Thyroid gland (tissue), 4 donors: Measurements from ENCODE around the gene IFI44.

Experiments
- CTCF ChIP-seq, 6 experiments: fragments of 200-600 bp in 3 of 6; fragments of 450-650 bp in 3 of 6; sonication (generic) in 3 of 6; IDR thresholded peaks; one replicate each; pipeline ENCODE4 v1.5.1; 2016 to 2019; ENCODE audit warnings: antibody characterized with exemption in 6 of 6, mild to moderate bottlenecking in 2 of 6, inconsistent platforms in 1 of 6, moderate library complexity in 1 of 6
- POLR2A ChIP-seq, 2 donors: fragments of 450-650 bp; IDR thresholded peaks; one replicate each; pipeline ENCODE4 v1.6.1; 2017; ENCODE audit warnings: antibody characterized with exemption in 2 of 2, mild to moderate bottlenecking in 2 of 2, moderate library complexity in 1 of 2

- no peak for TF ChIP-seq CTCF (IDR thresholded peaks at IDR 0.05)
- no peak for TF ChIP-seq POLR2A (IDR thresholded peaks at IDR 0.05)
Measured at GRCh38 chr1:78702426-78702825, 52.8 kb downstream of the IFI44 start.
